Measurements from ENCODE around the gene VPS37D. TPM values are rescaled to one million over a fixed set of nuclear protein-coding genes. Genes with fewer than 3 reads are reported as not detected.
A peak's percentile ranks its signal among the peaks of the same experiment; 100 is the strongest.

The VPS37D gene
- total RNA-seq, 1 experiment from 2014 or later = 8.7 TPM

- no peak for DNase-seq (ENCODE audit: low spot score)
- Histone ChIP-seq H3K27ac (ENCODE audit: low read depth, low read length, poor library complexity, severe bottlenecking) (no peak overlapping the region), H3K27me3 (replicated peaks; ENCODE audit: insufficient read depth, low read depth, low read length, poor library complexity) (no peaks in the 10 kb centered on the region), H3K4me3 (ENCODE audit: low read depth, low read length, poor library complexity, severe bottlenecking) (no peak overlapping the region), H3K36me3 (ENCODE audit: insufficient read depth, low read length, poor library complexity, severe bottlenecking) (no peaks in the 10 kb centered on the region), H3K9me3 (ENCODE audit: low read depth, low read length, poor library complexity, severe bottlenecking) (no peaks in the 10 kb centered on the region), H3K4me1 (ENCODE audit: insufficient read depth, low read length, poor library complexity, severe bottlenecking) (peaks cover 15% of the 10 kb centered on the region)
- ChIA-PET CTCF (interaction anchor here (0.7 kb wide), 1 partner anchor 298 kb away, joined by 10 read pairs; no protein-coding TSS in a partner anchor), POLR2A (ENCODE audit: low non-redundant PET) (interaction anchor here (0.6 to 0.7 kb wide), 2 partner anchors 39 to 55 kb away, joined by 3 to 4 read pairs; no protein-coding TSS in a partner anchor)
- intact Hi-C loops (cut with micrococcal nuclease; ENCODE audit: unreplicated experiment) = loop anchor here (5.0 kb wide), 1 partner anchor 46 kb away; the partner anchor contains the start of gene VPS37D
- TF ChIP-seq CTCF (conservative IDR thresholded peaks at IDR 0.05; ENCODE audit: low read depth, low read length) = no peak
- no peak for TF ChIP-seq EZH2 (IDR thresholded peaks at IDR 0.05; ENCODE audit: borderline replicate concordance, low read depth, low read length, poor library complexity, severe bottlenecking)
- no TSS peak for BruUV-seq (replicated peaks)
Measured at GRCh38 chr7:73621168-73622063, 46.2 kb upstream of the VPS37D start.

- intact Hi-C loops (cut with micrococcal nuclease; ENCODE audit: unreplicated experiment) = loop anchor here (5.0 kb wide), 1 partner anchor 45 kb away; the partner anchor contains the start of gene VPS37D
- no TSS peak for BruUV-seq (replicated peaks)
- TF ChIP-seq CTCF (conservative IDR thresholded peaks at IDR 0.05; ENCODE audit: low read depth, low read length) = no peak
- TF ChIP-seq EZH2 (IDR thresholded peaks at IDR 0.05; ENCODE audit: borderline replicate concordance, low read depth, low read length, poor library complexity, severe bottlenecking) = no peak
- no peaks in the 10 kb centered on the region for H3K27me3 ChIP-seq (replicated peaks; ENCODE audit: insufficient read depth, low read depth, low read length, poor library complexity)
- no peaks in the 10 kb centered on the region for H3K36me3 ChIP-seq (ENCODE audit: insufficient read depth, low read length, poor library complexity, severe bottlenecking)
- CTCF ChIA-PET = no interaction called here
- H3K4me3 ChIP-seq (ENCODE audit: low read depth, low read length, poor library complexity, severe bottlenecking) = peak overlapping the region; percentile 77
- no peaks in the 10 kb centered on the region for H3K9me3 ChIP-seq (ENCODE audit: low read depth, low read length, poor library complexity, severe bottlenecking)
- DNase-seq (ENCODE audit: low spot score) = no peak
- peaks cover 15% of the 10 kb centered on the region for H3K4me1 ChIP-seq (ENCODE audit: insufficient read depth, low read length, poor library complexity, severe bottlenecking)
- POLR2A ChIA-PET (ENCODE audit: low non-redundant PET) = no interaction called here
- H3K27ac ChIP-seq (ENCODE audit: low read depth, low read length, poor library complexity, severe bottlenecking) = no peak overlapping the region
Measured at GRCh38 chr7:73622527-73622908, 45.1 kb upstream of the VPS37D start.

- CTCF ChIA-PET = no interaction called here
- intact Hi-C loops (cut with micrococcal nuclease; ENCODE audit: unreplicated experiment) = loop anchor here (5.0 kb wide), 1 partner anchor 44 kb away; the partner anchor contains the start of gene VPS37D
- TF ChIP-seq CTCF (conservative IDR thresholded peaks at IDR 0.05; ENCODE audit: low read depth, low read length) = no peak
- no peak for TF ChIP-seq EZH2 (IDR thresholded peaks at IDR 0.05; ENCODE audit: borderline replicate concordance, low read depth, low read length, poor library complexity, severe bottlenecking)
- H3K27me3 ChIP-seq (replicated peaks; ENCODE audit: insufficient read depth, low read depth, low read length, poor library complexity) = no peaks in the 10 kb centered on the region
- H3K4me1 ChIP-seq (ENCODE audit: insufficient read depth, low read length, poor library complexity, severe bottlenecking) = peaks cover 15% of the 10 kb centered on the region
- DNase-seq (ENCODE audit: low spot score) = no peak
- peak overlapping the region; percentile 77 for H3K4me3 ChIP-seq (ENCODE audit: low read depth, low read length, poor library complexity, severe bottlenecking)
- H3K27ac ChIP-seq (ENCODE audit: low read depth, low read length, poor library complexity, severe bottlenecking) = no peak overlapping the region
- BruUV-seq (replicated peaks) = TSS peak; percentile 57
- no peaks in the 10 kb centered on the region for H3K36me3 ChIP-seq (ENCODE audit: insufficient read depth, low read length, poor library complexity, severe bottlenecking)
- POLR2A ChIA-PET (ENCODE audit: low non-redundant PET) = no interaction called here
- H3K9me3 ChIP-seq (ENCODE audit: low read depth, low read length, poor library complexity, severe bottlenecking) = no peaks in the 10 kb centered on the region
Measured at GRCh38 chr7:73622909-73623797, 44.5 kb upstream of the VPS37D start.
